Upper lobe of right lung (tissue), 1 donor: ENCODE measurements around the gene NID2. TPM values are rescaled to one million over a fixed set of nuclear protein-coding genes. Genes with fewer than 3 reads are reported as not detected.

Source experiments
- ATAC-seq: fragments of 200-7000 bp; cut with Tn5 transposase; one replicate; pipeline ENCODE4 v1.9.1; 2020; ENCODE audit warnings: mild to moderate bottlenecking, moderate library complexity
- DNase-seq: peaks from one replicate; pipeline ENCODE4 v3.0.0-alpha.2; 2020
- H3K27ac ChIP-seq: fragments of 200-600 bp; one replicate; pipeline ENCODE4 v1.8.0; 2022
- H3K27me3 ChIP-seq: fragments of 200-600 bp; one replicate; pipeline ENCODE4 v1.8.0; 2022; ENCODE audit warnings: mild to moderate bottlenecking
- H3K36me3 ChIP-seq: fragments of 200-600 bp; one replicate; pipeline ENCODE4 v1.8.0; 2022
- H3K4me1 ChIP-seq: fragments of 200-600 bp; one replicate; pipeline ENCODE4 v1.8.0; 2022
- H3K4me3 ChIP-seq: fragments of 200-600 bp; one replicate; pipeline ENCODE4 v1.8.0; 2022; ENCODE audit warnings: mild to moderate bottlenecking
- H3K9me3 ChIP-seq: fragments of 200-600 bp; one replicate; pipeline ENCODE4 v1.8.0; 2022
- intact Hi-C: fragments of 100-400 bp; cut with DNase I; formaldehyde crosslinking; loops from one replicate; pipeline ENCODE4 v1.11.0; 2022
- total RNA-seq: library from RNA; stranded (reverse); fragmentation: NEBNext Ultra II Directional; extraction: Animal tissue kit (Norgen Biotek cat#: 25700); gene quantifications from one replicate; pipeline ENCODE4 v1.2.1, GENCODE V29; 2021
- TF ChIP-seq, protein P1 (sequence below): fragments of 200-600 bp; IDR thresholded peaks from one replicate; pipeline ENCODE4 v1.8.0; 2022; ENCODE audit warnings: antibody characterized with exemption
- donor health status: DM: no; HTN: yes; CAD: no; lungs with severe emphysema.

Gene NID2
- total RNA-seq, 1 donor from 2014 or later: 17.9 TPM

DNA sequence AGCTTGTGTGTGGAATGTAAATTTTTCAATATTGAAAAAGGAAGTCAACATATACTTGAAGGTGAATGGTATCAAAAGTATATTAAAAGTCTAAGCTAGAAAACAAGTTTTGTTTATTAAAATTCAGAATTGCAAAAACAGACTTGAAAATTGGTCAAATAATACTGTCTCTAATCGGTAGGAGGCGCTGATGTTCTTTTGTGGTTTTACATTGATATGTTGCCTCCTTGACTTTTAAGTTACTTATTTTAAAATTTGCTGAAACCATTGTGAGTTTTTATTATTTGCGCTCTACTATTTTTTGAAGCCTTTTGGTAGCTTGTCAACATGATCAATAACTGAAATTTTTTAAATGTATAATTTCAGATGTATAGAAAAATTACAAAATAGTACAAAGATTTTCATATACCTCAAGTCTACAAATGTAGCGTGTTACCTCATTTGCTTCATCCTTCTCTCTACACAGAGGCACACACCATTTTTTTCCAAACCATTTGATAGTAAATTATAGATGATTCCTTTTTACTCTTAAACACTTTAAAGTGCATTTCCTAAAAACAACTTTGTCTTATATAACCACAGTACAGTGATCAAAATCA lies 72.6 kb downstream of the NID2 start:
- TF ChIP-seq, protein P1, sequence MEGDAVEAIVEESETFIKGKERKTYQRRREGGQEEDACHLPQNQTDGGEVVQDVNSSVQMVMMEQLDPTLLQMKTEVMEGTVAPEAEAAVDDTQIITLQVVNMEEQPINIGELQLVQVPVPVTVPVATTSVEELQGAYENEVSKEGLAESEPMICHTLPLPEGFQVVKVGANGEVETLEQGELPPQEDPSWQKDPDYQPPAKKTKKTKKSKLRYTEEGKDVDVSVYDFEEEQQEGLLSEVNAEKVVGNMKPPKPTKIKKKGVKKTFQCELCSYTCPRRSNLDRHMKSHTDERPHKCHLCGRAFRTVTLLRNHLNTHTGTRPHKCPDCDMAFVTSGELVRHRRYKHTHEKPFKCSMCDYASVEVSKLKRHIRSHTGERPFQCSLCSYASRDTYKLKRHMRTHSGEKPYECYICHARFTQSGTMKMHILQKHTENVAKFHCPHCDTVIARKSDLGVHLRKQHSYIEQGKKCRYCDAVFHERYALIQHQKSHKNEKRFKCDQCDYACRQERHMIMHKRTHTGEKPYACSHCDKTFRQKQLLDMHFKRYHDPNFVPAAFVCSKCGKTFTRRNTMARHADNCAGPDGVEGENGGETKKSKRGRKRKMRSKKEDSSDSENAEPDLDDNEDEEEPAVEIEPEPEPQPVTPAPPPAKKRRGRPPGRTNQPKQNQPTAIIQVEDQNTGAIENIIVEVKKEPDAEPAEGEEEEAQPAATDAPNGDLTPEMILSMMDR: peak; percentile 74
- H3K27me3 ChIP-seq: no peaks in the 10 kb centered on the region
- H3K4me1 ChIP-seq: peaks cover 3% of the 10 kb centered on the region
- intact Hi-C loops: loop anchor here (10.0 kb wide), 1 partner anchor 139 kb away; no protein-coding TSS in a partner anchor
- DNase-seq (no peak), ATAC-seq (no peak)
- H3K4me3 ChIP-seq: no peak overlapping the region
- no peaks in the 10 kb centered on the region for H3K9me3 ChIP-seq
- no peak overlapping the region for H3K27ac ChIP-seq
- H3K36me3 ChIP-seq: peaks cover 84% of the 10 kb centered on the region

DNA sequence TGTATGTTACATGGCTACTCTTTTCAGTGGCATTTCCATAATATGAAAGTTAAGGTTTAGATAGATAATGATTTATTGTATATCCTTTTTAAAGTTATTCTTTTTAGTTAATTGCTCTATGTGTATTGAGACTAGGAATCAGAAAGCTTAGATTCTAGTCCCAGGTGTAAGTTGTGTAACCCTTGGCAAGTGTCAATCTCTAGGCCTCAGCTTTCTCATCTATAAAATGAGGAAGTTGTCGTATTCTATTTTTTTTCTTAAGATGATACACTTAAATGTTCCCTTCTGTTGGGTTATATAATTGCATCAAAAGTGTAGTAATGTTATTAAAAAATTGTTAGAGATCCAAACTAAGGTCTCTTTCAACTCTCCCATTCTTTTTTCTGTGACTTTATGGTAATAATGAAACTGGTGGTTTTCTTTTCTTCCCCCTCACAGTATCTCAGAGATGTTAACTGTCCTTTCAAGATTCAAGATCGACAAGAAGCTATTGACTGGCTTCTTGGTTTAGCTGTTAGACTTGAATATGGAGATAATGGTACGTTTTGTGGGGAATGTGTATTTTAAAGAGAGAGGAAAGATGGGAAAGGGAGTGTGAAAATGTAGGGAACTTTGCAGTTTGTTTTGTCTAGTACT lies 75.5 kb downstream of the NID2 start:
- no peak for ATAC-seq
- no peak overlapping the region for H3K4me3 ChIP-seq
- DNase-seq: no peak
- intact Hi-C loops: loop anchor here (10.0 kb wide), 1 partner anchor 141 kb away; no protein-coding TSS in a partner anchor
- TF ChIP-seq, protein P1: no peak
- no peaks in the 10 kb centered on the region for H3K9me3 ChIP-seq
- no peaks in the 10 kb centered on the region for H3K27me3 ChIP-seq
- H3K36me3 ChIP-seq: peaks cover 60% of the 10 kb centered on the region
- peaks cover 20% of the 10 kb centered on the region for H3K4me1 ChIP-seq
- no peak overlapping the region for H3K27ac ChIP-seq

DNA sequence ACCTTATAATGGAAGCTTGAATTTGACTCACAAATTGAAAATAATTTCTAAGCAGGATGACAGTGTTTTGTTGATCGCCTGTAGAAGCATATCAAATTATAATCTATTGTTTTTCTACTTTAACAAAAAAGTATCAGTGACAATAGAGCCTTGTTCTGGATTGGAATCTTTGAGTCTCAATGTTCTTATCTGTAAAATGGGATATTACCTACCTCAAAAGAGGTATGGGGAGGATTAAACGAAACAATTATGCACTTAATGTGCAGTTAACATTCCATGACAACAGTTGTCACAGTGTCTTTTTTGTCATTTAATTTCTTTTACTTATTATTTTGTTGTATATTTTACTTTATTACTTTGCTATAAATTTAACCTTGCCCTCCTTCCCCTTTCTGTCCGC lies 78.4 kb downstream of the NID2 start:
- Histone ChIP-seq H3K27ac (no peak overlapping the region), H3K4me1 (peaks cover 21% of the 10 kb centered on the region), H3K36me3 (peaks cover 44% of the 10 kb centered on the region), H3K4me3 (peak overlapping the region; percentile 88), H3K9me3 (no peaks in the 10 kb centered on the region), H3K27me3 (no peaks in the 10 kb centered on the region)
- intact Hi-C loops: loop anchor here (10.0 kb wide), 1 partner anchor 144 kb away; no protein-coding TSS in a partner anchor
- TF ChIP-seq, protein P1: no peak
- ATAC-seq (no peak), DNase-seq (no peak)

DNA sequence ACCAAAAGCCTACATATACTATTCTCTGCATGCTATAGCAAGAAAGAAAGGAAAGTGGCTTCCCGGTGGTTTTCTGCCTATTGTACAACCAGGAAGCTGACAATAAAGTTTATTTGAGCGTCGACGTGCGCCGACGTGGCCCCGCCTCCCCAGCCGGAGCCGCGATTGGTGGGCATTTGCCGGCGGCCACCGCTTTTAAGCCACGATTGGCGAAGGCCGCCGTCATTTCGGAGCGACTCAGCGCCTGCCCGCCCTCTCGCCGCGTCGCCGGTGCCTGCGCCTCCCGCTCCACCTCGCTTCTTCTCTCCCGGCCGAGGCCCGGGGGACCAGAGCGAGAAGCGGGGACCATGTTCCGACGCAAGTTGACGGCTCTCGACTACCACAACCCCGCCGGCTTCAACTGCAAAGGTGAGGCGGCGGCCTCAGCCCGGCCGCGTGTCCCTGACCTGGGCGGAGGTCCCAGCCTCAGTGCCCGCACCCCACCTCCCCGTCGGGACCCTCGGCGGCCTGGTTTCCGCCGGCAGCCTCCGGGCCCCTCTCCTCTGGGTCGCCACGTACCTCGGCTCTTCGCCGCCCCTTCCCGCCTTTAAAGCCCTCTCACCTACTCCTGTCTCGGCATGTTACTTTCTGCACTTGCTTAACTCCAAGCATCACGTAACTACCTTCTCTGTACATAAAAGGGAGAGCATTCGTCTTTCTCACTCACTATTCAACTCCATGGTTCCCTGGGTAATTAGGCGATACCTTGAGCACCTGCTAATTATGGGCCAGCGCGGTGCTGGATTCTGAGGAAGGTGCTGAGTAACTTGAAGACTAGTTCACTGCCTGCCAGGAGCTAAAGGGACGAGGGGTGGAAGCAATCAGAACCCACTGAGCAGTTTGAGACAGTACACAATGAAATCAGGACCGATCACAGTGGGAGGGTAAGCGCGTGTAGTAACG lies 79.3 kb downstream of the NID2 start, which contains the start of gene RTRAF:
Gene RTRAF, plus strand, starts transcription at position 254 of the 942 bp plus-strand sequence. Its CDS starts 94 bp downstream, at position 348.
- TF ChIP-seq, protein P1: no peak
- intact Hi-C loops: loop anchor here (10.0 kb wide), 1 partner anchor 145 kb away; no protein-coding TSS in a partner anchor
- Histone ChIP-seq H3K4me1 (peaks cover 21% of the 10 kb centered on the region), H3K4me3 (peak within 1 kb of the TSS; percentile 88), H3K27ac (peak within 1 kb of the TSS; percentile 90), H3K9me3 (no peaks in the 10 kb centered on the region), H3K27me3 (no peaks in the 10 kb centered on the region), H3K36me3 (peaks cover 35% of the 10 kb centered on the region)
- peak; percentile 100 for ATAC-seq
- peak; percentile 97 for DNase-seq

DNA sequence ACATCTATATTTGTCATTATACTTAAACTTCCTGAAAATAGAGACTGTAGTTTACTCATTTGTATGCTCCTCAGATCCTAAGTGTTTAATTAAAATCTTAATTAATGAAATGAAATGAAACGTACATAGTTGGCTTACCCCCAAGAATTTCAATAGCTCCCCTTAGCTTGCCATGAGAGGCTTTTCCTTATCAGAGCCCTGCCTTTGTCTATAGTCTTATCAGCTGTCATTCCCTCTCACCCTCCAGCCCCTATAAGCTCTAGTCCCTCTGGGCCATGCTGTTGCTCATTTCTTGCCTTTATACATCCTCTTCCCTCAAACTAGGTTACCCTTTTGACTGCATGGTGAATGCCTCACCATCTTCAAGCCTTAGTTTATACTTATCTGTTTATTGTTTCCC lies 80.6 kb downstream of the NID2 start:
- no peaks in the 10 kb centered on the region for H3K9me3 ChIP-seq
- TF ChIP-seq, protein P1: no peak
- H3K4me3 ChIP-seq: no peak overlapping the region
- H3K27ac ChIP-seq: no peak overlapping the region
- intact Hi-C loops: no loop called here
- H3K36me3 ChIP-seq: peaks cover 22% of the 10 kb centered on the region
- ATAC-seq (no peak), DNase-seq (no peak)
- no peaks in the 10 kb centered on the region for H3K27me3 ChIP-seq
- H3K4me1 ChIP-seq: peaks cover 21% of the 10 kb centered on the region
